ENCODE measurements around the gene NDUFS6.

DNA sequence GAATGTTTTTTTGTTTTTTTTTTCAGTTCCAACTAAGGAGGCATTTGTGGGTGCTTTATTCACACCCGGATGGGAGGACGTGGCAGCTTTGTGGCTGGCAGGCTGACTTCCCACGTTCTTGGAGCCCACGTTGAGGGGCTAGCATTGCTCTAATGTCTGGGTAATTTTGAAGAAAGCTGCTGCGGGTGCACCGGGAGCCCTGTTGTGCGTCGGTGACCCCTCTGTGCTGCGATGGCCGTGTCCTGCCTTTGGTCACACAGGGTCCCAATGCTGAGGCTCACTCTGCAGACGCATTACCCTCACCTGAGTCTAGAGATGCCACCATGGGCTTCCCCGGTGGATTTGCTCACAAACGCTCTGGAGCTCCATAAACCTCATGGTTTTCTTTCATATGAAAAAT is 34.2 kb downstream of the NDUFS6 start:
- TF ChIP-seq, protein P1, sequence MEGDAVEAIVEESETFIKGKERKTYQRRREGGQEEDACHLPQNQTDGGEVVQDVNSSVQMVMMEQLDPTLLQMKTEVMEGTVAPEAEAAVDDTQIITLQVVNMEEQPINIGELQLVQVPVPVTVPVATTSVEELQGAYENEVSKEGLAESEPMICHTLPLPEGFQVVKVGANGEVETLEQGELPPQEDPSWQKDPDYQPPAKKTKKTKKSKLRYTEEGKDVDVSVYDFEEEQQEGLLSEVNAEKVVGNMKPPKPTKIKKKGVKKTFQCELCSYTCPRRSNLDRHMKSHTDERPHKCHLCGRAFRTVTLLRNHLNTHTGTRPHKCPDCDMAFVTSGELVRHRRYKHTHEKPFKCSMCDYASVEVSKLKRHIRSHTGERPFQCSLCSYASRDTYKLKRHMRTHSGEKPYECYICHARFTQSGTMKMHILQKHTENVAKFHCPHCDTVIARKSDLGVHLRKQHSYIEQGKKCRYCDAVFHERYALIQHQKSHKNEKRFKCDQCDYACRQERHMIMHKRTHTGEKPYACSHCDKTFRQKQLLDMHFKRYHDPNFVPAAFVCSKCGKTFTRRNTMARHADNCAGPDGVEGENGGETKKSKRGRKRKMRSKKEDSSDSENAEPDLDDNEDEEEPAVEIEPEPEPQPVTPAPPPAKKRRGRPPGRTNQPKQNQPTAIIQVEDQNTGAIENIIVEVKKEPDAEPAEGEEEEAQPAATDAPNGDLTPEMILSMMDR (IDR thresholded peaks at IDR 0.05; ENCODE audit: low read length), result no peak
- no peak for TF ChIP-seq EZH2 (IDR thresholded peaks at IDR 0.05; ENCODE audit: borderline replicate concordance, low read length)
